Stimulated activated CD8-positive, alpha-beta memory T cell treated with anti-CD3 and anti-CD28 coated beads, Interleukin-15, amount 100 ng/mL, for 48 hours (primary cell): Measurements from ENCODE around the gene ST8SIA1.

ENCODE experiments used
- DNase-seq, 2 donors: peaks; one replicate each; pipeline ENCODE4 v3.0.0-alpha.2; 2020; ENCODE audit warnings: low read depth in 2 of 2

ST8SIA1 gene

GRCh38 chr12:22283006-22283506 lies 51.5 kb downstream of the ST8SIA1 start:
- DNase-seq, result no peak

GRCh38 chr12:22282283-22282682 lies 52.2 kb downstream of the ST8SIA1 start:
- DNase-seq, result no peak

- no peak for DNase-seq
These were observed 57.6 kb downstream of the ST8SIA1 start for GRCh38 chr12:22276867-22277266.

GRCh38 chr12:22276313-22276712 lies 58.2 kb downstream of the ST8SIA1 start:
- no peak for DNase-seq

GRCh38 chr12:22275843-22276242 lies 58.7 kb downstream of the ST8SIA1 start:
- no peak for DNase-seq

- no peak for DNase-seq
These were observed 62.0 kb downstream of the ST8SIA1 start for GRCh38 chr12:22272335-22273151.

- DNase-seq, result no peak
These were observed 63.5 kb downstream of the ST8SIA1 start for GRCh38 chr12:22271023-22271422.

- DNase-seq, result no peak
These were observed 65.5 kb downstream of the ST8SIA1 start for GRCh38 chr12:22268973-22269372.

GRCh38 chr12:22268406-22268805 lies 66.1 kb downstream of the ST8SIA1 start:
- DNase-seq, result no peak

GRCh38 chr12:22266101-22266500 lies 68.4 kb downstream of the ST8SIA1 start:
- no peak for DNase-seq

- DNase-seq, result no peak
These were observed 70.1 kb downstream of the ST8SIA1 start for GRCh38 chr12:22264380-22264779.

- DNase-seq, result no peak
These were observed 72.2 kb downstream of the ST8SIA1 start for GRCh38 chr12:22262309-22262708.

- no peak for DNase-seq
These were observed 77.4 kb downstream of the ST8SIA1 start for GRCh38 chr12:22257100-22257499.

GRCh38 chr12:22256605-22257004 lies 77.9 kb downstream of the ST8SIA1 start:
- DNase-seq, result no peak

- no peak for DNase-seq
These were observed 78.5 kb downstream of the ST8SIA1 start for GRCh38 chr12:22256041-22256441.

GRCh38 chr12:22255097-22255496 lies 79.4 kb downstream of the ST8SIA1 start:
- no peak for DNase-seq

- DNase-seq, result no peak
These were observed 80.0 kb downstream of the ST8SIA1 start for GRCh38 chr12:22254478-22254877.

- no peak for DNase-seq
These were observed 82.5 kb downstream of the ST8SIA1 start for GRCh38 chr12:22252057-22252456.

- no peak for DNase-seq
These were observed 83.7 kb downstream of the ST8SIA1 start for GRCh38 chr12:22250762-22251161.

- no peak for DNase-seq
These were observed 85.9 kb downstream of the ST8SIA1 start for GRCh38 chr12:22248571-22249115.

GRCh38 chr12:22248121-22248520 lies 86.4 kb downstream of the ST8SIA1 start:
- DNase-seq, result no peak

GRCh38 chr12:22246217-22246846 lies 88.2 kb downstream of the ST8SIA1 start:
- DNase-seq, result no peak

- DNase-seq, result no peak
These were observed 91.8 kb downstream of the ST8SIA1 start for GRCh38 chr12:22242726-22243125.
